GM12875 (cell line): ENCODE data around the gene FBXL17.

Source experiments
- H3K4me3 ChIP-seq: one replicate; pipeline ENCODE4 v1.5.1; 2011; ENCODE audit warnings: low read depth, low read length, control low read depth
- TF ChIP-seq, protein P1 (sequence below): IDR thresholded peaks from 2 replicates; pipeline ENCODE4 v1.5.1; 2011; ENCODE audit warnings: low read depth, mild to moderate bottlenecking, control low read depth, inconsistent platforms, low read length, moderate library complexity, borderline replicate concordance; ENCODE audit not compliant: insufficient read depth

FBXL17 gene

DNA sequence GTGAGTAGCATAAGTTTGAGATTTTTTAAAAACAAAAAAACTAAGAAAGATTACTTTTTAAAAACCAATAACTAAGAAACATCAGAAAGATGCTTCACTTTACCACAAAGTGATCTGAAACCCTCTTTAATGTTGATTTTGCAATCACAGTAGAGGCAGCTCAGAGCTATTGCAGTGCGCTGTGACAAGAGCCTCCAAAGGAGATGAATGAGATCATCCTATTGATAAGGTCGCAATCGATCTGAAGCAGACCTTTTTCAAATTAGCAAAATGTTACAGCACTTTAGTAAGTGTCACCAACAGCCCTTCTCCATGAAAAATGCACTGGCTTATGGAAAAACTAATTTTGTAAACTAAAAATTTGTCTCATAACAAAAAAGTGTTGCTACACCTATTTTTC is 426.6 kb downstream of the FBXL17 start:
- TF ChIP-seq, protein P1, sequence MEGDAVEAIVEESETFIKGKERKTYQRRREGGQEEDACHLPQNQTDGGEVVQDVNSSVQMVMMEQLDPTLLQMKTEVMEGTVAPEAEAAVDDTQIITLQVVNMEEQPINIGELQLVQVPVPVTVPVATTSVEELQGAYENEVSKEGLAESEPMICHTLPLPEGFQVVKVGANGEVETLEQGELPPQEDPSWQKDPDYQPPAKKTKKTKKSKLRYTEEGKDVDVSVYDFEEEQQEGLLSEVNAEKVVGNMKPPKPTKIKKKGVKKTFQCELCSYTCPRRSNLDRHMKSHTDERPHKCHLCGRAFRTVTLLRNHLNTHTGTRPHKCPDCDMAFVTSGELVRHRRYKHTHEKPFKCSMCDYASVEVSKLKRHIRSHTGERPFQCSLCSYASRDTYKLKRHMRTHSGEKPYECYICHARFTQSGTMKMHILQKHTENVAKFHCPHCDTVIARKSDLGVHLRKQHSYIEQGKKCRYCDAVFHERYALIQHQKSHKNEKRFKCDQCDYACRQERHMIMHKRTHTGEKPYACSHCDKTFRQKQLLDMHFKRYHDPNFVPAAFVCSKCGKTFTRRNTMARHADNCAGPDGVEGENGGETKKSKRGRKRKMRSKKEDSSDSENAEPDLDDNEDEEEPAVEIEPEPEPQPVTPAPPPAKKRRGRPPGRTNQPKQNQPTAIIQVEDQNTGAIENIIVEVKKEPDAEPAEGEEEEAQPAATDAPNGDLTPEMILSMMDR: no peak
- no peak overlapping the region for H3K4me3 ChIP-seq

DNA sequence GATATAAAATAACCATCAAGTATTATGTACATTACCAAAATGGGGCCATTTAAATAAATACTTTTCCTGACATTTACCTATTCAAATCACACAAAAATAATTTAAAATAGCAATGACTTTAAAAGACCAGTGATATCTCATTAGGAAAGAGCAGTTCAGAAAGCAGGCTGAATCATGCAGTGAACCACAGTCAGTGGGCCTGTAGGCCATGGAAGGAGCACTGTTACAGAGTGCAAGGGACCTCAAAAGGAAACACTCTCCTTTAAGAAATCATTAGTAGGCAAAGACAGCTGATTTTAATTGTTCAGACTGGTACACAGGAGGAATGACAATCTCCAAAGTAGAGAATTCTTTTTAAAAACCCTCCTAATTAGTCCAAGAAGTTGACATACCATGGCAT is 427.6 kb downstream of the FBXL17 start:
- no peak overlapping the region for H3K4me3 ChIP-seq

GRCh38 chr5:107952450-107952849 is 429.4 kb downstream of the FBXL17 start:
- TF ChIP-seq, protein P1: no peak

More for the DNA sequence above, 427.6 kb downstream of the FBXL17 start:
- TF ChIP-seq, protein P1: no peak

DNA sequence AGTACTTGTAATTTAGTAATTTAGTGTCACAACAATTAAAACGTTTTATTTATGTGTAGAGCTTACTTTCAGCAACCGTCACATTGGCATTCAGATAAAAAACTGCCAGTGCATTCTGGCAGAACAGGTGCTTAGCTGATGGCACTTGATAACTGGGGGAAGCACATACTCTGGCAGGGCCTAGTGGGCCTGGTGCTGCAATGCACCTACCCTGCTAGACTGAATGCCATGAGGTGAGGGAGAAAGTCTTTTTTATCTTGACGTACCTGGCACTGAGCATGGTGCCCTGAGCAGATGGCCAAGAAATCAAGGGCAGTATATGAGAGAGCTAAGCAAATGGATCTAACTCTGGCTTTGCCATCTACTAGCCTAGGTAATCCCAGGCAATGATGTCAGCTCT is 430.6 kb downstream of the FBXL17 start:
- H3K4me3 ChIP-seq: no peak overlapping the region
- TF ChIP-seq, protein P1: no peak

More at GRCh38 chr5:107952450-107952849, 429.4 kb downstream of the FBXL17 start:
- no peak overlapping the region for H3K4me3 ChIP-seq

DNA sequence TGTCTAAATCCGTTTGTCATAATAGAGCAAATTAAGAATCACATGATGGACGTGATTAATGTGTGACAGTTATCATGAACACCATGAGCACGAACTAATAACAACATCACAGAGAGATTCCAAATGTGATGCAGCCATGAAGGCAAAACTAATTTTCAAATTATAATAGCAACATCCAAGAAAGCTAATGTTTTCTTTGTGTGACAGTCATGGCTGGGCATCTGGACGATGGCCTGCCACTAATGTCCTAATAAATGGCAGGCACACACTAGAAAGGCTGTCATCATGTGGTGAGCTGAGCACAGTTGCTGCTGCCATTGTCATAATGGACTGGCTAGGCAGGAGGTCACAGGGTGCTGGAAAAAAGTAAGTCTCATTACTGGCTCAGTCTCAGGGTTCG is 431.1 kb downstream of the FBXL17 start:
- TF ChIP-seq, protein P1: no peak
- H3K4me3 ChIP-seq: no peak overlapping the region

DNA sequence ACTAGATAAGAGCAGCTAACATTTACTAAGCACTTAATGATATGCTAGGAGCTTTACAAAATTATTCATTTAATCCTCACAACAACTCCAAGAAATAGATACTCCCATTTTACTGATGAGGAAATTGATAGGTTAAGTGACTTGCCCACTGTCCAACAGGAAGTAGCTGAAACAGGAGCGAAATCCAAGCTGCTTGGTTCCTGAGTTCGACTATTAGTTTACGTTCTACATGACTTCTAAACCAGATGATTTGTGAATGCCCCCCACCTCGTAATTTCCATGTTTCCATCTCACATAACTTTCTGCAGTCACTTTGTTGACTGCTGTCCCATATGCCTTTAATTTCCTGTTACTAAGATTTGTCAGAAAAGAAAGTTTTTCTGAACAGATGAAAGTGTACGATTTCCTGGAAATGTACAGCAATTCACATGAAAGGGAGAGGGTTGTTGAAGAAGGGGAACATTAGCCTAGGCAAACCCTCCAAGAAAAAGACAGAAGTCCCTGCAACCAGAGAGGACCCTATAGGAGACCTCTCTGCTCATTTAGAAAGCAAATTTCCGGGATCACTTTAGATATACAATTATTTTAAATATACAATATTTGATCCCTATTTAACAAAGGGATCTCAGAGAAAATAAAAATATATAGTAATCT is 432.1 kb downstream of the FBXL17 start:
- TF ChIP-seq, protein P1: no peak
- no peak overlapping the region for H3K4me3 ChIP-seq

DNA sequence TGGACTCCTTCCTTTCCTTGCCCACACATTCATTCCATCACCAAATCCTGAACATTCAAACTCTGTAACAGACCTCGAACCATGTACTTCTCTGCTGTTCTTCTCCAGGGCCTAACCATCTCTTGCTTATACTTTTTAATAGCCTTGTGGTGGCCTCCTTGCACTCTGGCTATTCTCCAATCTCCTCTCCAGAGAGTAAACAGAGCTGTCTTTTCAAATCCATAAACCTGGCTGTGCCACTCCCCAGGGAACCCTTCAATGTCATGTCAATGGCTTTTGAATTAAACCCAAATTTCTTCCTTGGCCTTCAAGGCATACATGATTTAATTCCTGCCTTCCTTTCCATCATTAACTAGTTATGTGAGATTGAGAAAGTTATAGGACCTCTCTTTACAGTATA is 433.5 kb downstream of the FBXL17 start:
- TF ChIP-seq, protein P1: no peak
- H3K4me3 ChIP-seq: no peak overlapping the region
